Measurements from ENCODE around the gene KCNQ1.

Gene KCNQ1

DNA sequence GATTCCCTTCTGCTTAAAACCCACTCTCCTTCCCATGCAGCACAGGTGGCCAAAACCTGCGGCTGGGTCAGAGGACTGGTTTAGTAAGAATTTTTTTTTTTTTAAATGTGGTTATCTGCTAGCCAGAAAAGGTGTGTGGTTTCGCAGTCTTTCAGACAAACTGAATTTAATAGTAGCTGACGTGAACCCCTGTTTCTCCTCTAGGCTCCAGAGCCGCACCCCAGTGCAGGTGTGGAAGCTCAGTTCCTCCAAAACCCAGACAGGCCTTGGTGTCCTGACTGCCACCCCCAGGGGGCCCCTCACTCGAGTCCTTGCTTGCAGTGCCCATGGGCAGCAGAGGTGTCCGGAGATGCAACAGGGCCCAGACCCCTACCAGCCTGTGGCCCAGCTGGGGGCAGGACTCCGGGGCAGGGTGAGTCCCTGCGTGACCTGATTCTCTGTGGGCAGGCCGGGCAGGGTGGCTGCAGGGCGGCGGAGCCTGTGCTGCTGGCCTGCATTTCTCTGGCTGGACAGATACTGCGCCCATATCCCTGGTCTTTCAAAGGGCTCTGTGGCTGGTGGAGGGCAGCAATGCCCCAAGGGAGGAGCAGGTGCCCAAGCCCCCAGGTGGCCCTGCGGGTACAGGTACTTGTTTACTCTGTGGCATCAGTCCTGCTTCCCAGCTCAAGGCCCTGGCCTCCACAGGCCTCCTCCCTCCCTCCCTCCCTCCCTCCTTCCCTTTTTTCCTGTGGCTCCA, 15.2 kb downstream of the KCNQ1 start:
- Histone ChIP-seq H3K79me2 (ENCODE audit: insufficient read depth, low read length) (no peaks in the 10 kb centered on the region), H3K4me2 (ENCODE audit: low read length) (no peak overlapping the region), H3K4me3 (ENCODE audit: low read depth, low read length, poor library complexity, severe bottlenecking) (no peak overlapping the region), H3K27me3 (ENCODE audit: insufficient read depth, low read length) (0 out of 2 replicates have a peak, but pooled peaks cover 3% of the 10 kb centered on the region), H3K27ac (ENCODE audit: low read depth, low read length, poor library complexity, severe bottlenecking) (no peak overlapping the region), H3K9me3 (ENCODE audit: low read length) (no peaks in the 10 kb centered on the region), H3K4me1 (ENCODE audit: insufficient read depth, low read length, severe bottlenecking) (no peaks in the 10 kb centered on the region), H3K36me3 (ENCODE audit: insufficient read depth, low read length) (no peaks in the 10 kb centered on the region), H3F3A (ENCODE audit: insufficient read depth, low read length) (no peaks in the 10 kb centered on the region), H3K9me2 (ENCODE audit: low read depth, low read length) (no peaks in the 10 kb centered on the region), H4K20me1 (ENCODE audit: insufficient read depth, low read length) (no peaks in the 10 kb centered on the region), H2AFZ (ENCODE audit: low read length) (no peak overlapping the region), H3K9ac (ENCODE audit: low read length) (no peak overlapping the region)
- no peak for TF ChIP-seq EZH2 (IDR thresholded peaks at IDR 0.05; ENCODE audit: borderline replicate concordance, low read length)
- TF ChIP-seq, protein P1, sequence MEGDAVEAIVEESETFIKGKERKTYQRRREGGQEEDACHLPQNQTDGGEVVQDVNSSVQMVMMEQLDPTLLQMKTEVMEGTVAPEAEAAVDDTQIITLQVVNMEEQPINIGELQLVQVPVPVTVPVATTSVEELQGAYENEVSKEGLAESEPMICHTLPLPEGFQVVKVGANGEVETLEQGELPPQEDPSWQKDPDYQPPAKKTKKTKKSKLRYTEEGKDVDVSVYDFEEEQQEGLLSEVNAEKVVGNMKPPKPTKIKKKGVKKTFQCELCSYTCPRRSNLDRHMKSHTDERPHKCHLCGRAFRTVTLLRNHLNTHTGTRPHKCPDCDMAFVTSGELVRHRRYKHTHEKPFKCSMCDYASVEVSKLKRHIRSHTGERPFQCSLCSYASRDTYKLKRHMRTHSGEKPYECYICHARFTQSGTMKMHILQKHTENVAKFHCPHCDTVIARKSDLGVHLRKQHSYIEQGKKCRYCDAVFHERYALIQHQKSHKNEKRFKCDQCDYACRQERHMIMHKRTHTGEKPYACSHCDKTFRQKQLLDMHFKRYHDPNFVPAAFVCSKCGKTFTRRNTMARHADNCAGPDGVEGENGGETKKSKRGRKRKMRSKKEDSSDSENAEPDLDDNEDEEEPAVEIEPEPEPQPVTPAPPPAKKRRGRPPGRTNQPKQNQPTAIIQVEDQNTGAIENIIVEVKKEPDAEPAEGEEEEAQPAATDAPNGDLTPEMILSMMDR (IDR thresholded peaks at IDR 0.05; ENCODE audit: low read length), result no peak

DNA sequence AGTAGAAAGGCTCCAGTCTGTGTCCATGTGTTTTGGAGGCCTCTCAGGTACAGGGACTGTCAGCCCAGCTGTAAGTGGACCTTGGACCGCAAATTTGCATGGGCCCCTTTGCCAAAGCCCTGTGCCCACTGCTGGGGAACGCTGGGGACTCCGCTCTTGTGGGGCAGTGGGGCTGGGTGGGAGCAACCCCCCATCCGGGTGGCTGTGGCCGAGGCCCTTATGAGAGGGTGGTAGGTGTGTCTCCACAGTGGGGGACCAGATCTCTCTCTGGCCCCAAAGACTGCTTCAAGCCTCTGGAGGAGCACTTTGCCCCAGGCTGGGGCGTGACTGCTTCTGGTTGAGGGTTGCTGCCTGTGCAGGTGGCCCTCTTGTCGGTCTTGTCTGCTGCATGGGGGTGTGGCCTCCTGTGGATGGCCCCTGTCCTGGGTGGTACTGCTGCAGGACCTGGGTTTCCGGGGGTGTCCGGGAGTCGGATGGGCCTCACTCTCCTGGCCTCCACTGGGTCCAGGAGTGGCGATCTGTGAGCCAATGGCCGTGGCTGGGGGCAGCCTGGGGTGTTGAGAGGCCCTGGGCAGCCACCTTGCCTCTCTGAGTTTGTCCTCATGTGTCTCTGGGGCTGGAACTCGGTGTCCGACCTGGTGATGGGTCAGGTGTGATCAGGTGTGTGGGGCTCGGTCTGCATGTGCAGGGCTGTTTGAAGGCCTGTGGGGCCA, 15.9 kb downstream of the KCNQ1 start:
- H3K4me2 ChIP-seq (ENCODE audit: low read length), result no peak overlapping the region
- H4K20me1 ChIP-seq (ENCODE audit: insufficient read depth, low read length), result no peaks in the 10 kb centered on the region
- no peak overlapping the region for H3K27ac ChIP-seq (ENCODE audit: low read depth, low read length, poor library complexity, severe bottlenecking)
- H2AFZ ChIP-seq (ENCODE audit: low read length), result no peak overlapping the region
- no peaks in the 10 kb centered on the region for H3K4me1 ChIP-seq (ENCODE audit: insufficient read depth, low read length, severe bottlenecking)
- no peak overlapping the region for H3K4me3 ChIP-seq (ENCODE audit: low read depth, low read length, poor library complexity, severe bottlenecking)
- no peaks in the 10 kb centered on the region for H3F3A ChIP-seq (ENCODE audit: insufficient read depth, low read length)
- 0 out of 2 replicates have a peak, but pooled peaks cover 3% of the 10 kb centered on the region for H3K27me3 ChIP-seq (ENCODE audit: insufficient read depth, low read length)
- no peak overlapping the region for H3K9ac ChIP-seq (ENCODE audit: low read length)
- TF ChIP-seq, protein P1 (IDR thresholded peaks at IDR 0.05; ENCODE audit: low read length), result no peak
- no peak for TF ChIP-seq EZH2 (IDR thresholded peaks at IDR 0.05; ENCODE audit: borderline replicate concordance, low read length)
- H3K79me2 ChIP-seq (ENCODE audit: insufficient read depth, low read length), result no peaks in the 10 kb centered on the region
- H3K9me2 ChIP-seq (ENCODE audit: low read depth, low read length), result no peaks in the 10 kb centered on the region
- no peaks in the 10 kb centered on the region for H3K9me3 ChIP-seq (ENCODE audit: low read length)
- no peaks in the 10 kb centered on the region for H3K36me3 ChIP-seq (ENCODE audit: insufficient read depth, low read length)

DNA sequence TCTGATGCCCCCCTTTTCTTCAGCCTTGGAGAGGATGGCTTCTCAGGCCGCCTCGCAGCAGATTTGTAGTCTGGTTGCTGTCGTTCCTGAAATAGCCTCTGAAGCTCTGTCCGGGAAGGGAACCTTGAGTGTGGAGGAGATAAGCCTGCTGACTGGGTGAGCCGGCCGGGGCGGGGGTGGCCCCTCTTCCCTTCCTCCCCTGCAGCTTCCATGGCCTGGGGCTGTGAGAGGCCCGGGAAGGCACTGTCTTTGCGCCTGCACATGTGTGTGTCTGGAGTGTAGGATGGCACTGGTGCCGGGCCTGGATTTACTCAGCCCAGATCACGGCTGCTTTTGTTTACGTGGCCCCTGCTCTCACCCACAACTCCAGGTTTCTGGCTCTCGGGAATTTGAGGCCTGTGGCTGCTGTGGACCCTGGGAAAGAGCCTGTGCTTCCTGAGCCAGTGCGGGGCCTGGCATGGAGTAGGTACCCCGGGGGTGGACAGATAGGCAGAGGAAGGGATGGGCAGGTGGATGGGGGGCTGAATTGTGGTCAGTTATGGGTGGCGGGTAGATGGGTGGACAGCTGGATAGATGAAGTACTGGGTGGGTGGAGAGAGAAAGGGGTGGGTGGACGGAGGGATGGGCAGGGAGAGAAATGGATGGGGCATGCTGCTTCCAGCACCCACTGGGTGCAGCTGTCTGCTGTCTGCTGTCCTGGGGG, 16.6 kb downstream of the KCNQ1 start:
- H3K79me2 ChIP-seq (ENCODE audit: insufficient read depth, low read length), result no peaks in the 10 kb centered on the region
- H3F3A ChIP-seq (ENCODE audit: insufficient read depth, low read length), result no peaks in the 10 kb centered on the region
- no peak overlapping the region for H3K27ac ChIP-seq (ENCODE audit: low read depth, low read length, poor library complexity, severe bottlenecking)
- no peaks in the 10 kb centered on the region for H3K9me2 ChIP-seq (ENCODE audit: low read depth, low read length)
- H3K27me3 ChIP-seq (ENCODE audit: insufficient read depth, low read length), result 0 out of 2 replicates have a peak, but pooled peaks cover 3% of the 10 kb centered on the region
- no peak overlapping the region for H2AFZ ChIP-seq (ENCODE audit: low read length)
- no peak overlapping the region for H3K9ac ChIP-seq (ENCODE audit: low read length)
- no peak overlapping the region for H3K4me3 ChIP-seq (ENCODE audit: low read depth, low read length, poor library complexity, severe bottlenecking)
- H4K20me1 ChIP-seq (ENCODE audit: insufficient read depth, low read length), result no peaks in the 10 kb centered on the region
- no peaks in the 10 kb centered on the region for H3K4me1 ChIP-seq (ENCODE audit: insufficient read depth, low read length, severe bottlenecking)
- TF ChIP-seq, protein P1 (IDR thresholded peaks at IDR 0.05; ENCODE audit: low read length), result no peak
- no peak for TF ChIP-seq EZH2 (IDR thresholded peaks at IDR 0.05; ENCODE audit: borderline replicate concordance, low read length)
- H3K9me3 ChIP-seq (ENCODE audit: low read length), result no peaks in the 10 kb centered on the region
- H3K36me3 ChIP-seq (ENCODE audit: insufficient read depth, low read length), result no peaks in the 10 kb centered on the region
- no peak overlapping the region for H3K4me2 ChIP-seq (ENCODE audit: low read length)
